PC-9 (cell line): ENCODE measurements around the gene CWH43.

Experiments
- EZH2 ChIP-seq: fragments of 200-600 bp; sonication (generic); IDR thresholded peaks from 2 replicates; pipeline ENCODE4 v1.8.0; 2017; ENCODE audit warnings: antibody characterized with exemption, low read depth
- TF ChIP-seq, protein P1 (sequence below): fragments of 200-600 bp; sonication (generic); conservative IDR thresholded peaks from 2 replicates; pipeline ENCODE4 v1.6.1; 2017; ENCODE audit warnings: mixed run types, antibody characterized with exemption, mild to moderate bottlenecking, moderate library complexity

DNA sequence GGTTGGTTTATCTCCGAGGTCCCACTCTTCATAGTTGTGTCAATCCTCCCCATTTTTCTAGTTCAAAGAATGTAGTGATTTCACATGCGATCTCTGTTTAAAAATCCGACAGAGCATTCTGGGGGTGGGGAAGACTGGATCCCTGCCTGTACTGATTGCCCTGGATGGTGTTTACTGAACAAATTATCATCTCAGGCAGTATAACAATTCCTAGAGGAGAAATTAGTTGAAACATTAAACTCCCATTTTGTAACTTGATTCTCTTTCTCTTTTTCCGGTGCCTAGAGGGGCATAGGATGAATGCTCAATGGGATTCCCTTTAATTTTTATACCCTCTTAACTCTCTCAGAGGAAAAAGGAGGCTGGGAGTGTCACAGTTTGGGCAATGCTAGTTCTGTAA, 10.0 kb upstream of the CWH43 start:
- TF ChIP-seq, protein P1, sequence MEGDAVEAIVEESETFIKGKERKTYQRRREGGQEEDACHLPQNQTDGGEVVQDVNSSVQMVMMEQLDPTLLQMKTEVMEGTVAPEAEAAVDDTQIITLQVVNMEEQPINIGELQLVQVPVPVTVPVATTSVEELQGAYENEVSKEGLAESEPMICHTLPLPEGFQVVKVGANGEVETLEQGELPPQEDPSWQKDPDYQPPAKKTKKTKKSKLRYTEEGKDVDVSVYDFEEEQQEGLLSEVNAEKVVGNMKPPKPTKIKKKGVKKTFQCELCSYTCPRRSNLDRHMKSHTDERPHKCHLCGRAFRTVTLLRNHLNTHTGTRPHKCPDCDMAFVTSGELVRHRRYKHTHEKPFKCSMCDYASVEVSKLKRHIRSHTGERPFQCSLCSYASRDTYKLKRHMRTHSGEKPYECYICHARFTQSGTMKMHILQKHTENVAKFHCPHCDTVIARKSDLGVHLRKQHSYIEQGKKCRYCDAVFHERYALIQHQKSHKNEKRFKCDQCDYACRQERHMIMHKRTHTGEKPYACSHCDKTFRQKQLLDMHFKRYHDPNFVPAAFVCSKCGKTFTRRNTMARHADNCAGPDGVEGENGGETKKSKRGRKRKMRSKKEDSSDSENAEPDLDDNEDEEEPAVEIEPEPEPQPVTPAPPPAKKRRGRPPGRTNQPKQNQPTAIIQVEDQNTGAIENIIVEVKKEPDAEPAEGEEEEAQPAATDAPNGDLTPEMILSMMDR = no peak
- no peak for TF ChIP-seq EZH2
